Keratinocyte (primary cell): ENCODE results near the gene NPAS3.

ENCODE experiments used
- CTCF ChIP-seq, 3 experiments: IDR thresholded peaks in 1 of 3; conservative IDR thresholded peaks in 1 of 3; optimal IDR thresholded peaks in 1 of 3; 2 replicates in 2 of 3; 3 replicates in 1 of 3; pipeline versions ENCODE3 to v1.5.1; 2011; ENCODE audit warnings: low read length in 3 of 3, mild to moderate bottlenecking in 3 of 3, moderate library complexity in 2 of 3, control low read depth in 1 of 3, inconsistent platforms in 1 of 3; ENCODE audit not compliant: insufficient read depth in 2 of 3; ENCODE audit errors: extremely low read depth in 1 of 3
- EZH2 ChIP-seq: IDR thresholded peaks from one replicate; pipeline ENCODE4 v1.6.1; 2012; ENCODE audit warnings: inconsistent platforms, mild to moderate bottlenecking, low read length, moderate library complexity

DNA sequence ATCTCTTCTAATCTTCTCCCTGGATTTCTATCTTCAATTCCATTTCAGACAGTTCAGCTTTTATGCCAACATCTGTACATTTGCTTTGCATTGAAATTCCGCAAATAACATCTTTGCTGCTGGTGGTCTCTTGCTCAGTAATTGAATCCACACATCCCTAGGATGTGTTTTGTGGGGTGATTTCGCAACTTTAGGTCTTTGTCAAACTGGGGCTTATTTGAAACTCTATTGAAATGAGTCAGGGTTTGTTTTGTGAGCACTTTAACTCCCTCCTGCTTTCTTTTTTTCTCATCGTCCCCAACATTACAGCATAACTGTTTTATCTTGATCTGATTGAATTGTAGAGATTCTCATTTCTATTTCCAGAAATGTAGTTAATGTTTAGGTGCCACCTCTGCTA lies 404.3 kb downstream of the NPAS3 start:
- no peak for TF ChIP-seq CTCF (optimal IDR thresholded peaks at IDR 0.05 in 1 of 3, IDR thresholded peaks at IDR 0.05 in 1 of 3, conservative IDR thresholded peaks at IDR 0.05 in 1 of 3; ENCODE audit: extremely low read depth in 1 of 3, insufficient read depth in 2 of 3, low read length in 3 of 3)
- no peak for TF ChIP-seq EZH2
